Ovary (tissue), 3 donors: Measurements from ENCODE around the gene KCNE2.

Experiments used
- EP300 ChIP-seq: sonication (generic); formaldehyde crosslinking; IDR thresholded peaks from one replicate; pipeline ENCODE4 v1.6.1; 2017; ENCODE audit warnings: antibody characterized with exemption
- TF ChIP-seq, protein P1 (sequence below), 3 donors: fragments of 450-650 bp in 2 of 3; fragments of 200-600 bp in 1 of 3; IDR thresholded peaks; one replicate each; pipeline versions ENCODE4 v1.5.1 to v1.8.0; 2016 to 2022; ENCODE audit warnings: antibody characterized with exemption in 3 of 3, mild to moderate bottlenecking in 1 of 3
- donor health status: DM: no; HTN: no; CAD: no.

DNA sequence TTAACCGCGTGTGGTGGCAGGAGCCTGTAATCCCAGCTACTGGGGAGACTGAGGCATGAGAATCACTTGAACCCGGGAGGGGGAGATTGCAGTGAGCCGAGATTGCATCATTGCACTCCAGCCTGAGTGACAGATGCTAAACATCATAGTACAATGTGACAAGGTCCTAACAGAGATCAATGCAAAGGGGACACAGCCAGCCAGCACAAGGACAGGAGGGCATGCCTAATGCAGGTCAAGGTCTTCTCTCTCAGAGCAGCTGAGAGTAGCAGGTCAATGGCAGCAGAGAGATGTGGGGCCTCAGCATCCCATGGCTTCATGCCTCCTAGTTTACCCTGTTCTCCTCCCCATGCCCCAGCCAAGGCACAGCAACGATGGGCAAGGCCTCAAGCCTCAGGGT is 8.5 kb downstream of the KCNE2 start:
- TF ChIP-seq, protein P1, sequence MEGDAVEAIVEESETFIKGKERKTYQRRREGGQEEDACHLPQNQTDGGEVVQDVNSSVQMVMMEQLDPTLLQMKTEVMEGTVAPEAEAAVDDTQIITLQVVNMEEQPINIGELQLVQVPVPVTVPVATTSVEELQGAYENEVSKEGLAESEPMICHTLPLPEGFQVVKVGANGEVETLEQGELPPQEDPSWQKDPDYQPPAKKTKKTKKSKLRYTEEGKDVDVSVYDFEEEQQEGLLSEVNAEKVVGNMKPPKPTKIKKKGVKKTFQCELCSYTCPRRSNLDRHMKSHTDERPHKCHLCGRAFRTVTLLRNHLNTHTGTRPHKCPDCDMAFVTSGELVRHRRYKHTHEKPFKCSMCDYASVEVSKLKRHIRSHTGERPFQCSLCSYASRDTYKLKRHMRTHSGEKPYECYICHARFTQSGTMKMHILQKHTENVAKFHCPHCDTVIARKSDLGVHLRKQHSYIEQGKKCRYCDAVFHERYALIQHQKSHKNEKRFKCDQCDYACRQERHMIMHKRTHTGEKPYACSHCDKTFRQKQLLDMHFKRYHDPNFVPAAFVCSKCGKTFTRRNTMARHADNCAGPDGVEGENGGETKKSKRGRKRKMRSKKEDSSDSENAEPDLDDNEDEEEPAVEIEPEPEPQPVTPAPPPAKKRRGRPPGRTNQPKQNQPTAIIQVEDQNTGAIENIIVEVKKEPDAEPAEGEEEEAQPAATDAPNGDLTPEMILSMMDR (IDR thresholded peaks at IDR 0.05), result no peak
- no peak for TF ChIP-seq EP300
